HG02870 (cell line): ENCODE results near the gene BDP1.
"Not testable (repeated sequence)": the region's sequence is repeated elsewhere in the genome, so short reads cannot be mapped to it uniquely, and the experiment has no call there.

ENCODE experiments used
- ATAC-seq: cut with Tn5 transposase; IDR thresholded peaks from one replicate; pipeline ENCODE4 v1.9.1; 2021; ENCODE audit warnings: mild to moderate bottlenecking, moderate library complexity; ENCODE audit not compliant: unreplicated experiment

BDP1 gene

DNA sequence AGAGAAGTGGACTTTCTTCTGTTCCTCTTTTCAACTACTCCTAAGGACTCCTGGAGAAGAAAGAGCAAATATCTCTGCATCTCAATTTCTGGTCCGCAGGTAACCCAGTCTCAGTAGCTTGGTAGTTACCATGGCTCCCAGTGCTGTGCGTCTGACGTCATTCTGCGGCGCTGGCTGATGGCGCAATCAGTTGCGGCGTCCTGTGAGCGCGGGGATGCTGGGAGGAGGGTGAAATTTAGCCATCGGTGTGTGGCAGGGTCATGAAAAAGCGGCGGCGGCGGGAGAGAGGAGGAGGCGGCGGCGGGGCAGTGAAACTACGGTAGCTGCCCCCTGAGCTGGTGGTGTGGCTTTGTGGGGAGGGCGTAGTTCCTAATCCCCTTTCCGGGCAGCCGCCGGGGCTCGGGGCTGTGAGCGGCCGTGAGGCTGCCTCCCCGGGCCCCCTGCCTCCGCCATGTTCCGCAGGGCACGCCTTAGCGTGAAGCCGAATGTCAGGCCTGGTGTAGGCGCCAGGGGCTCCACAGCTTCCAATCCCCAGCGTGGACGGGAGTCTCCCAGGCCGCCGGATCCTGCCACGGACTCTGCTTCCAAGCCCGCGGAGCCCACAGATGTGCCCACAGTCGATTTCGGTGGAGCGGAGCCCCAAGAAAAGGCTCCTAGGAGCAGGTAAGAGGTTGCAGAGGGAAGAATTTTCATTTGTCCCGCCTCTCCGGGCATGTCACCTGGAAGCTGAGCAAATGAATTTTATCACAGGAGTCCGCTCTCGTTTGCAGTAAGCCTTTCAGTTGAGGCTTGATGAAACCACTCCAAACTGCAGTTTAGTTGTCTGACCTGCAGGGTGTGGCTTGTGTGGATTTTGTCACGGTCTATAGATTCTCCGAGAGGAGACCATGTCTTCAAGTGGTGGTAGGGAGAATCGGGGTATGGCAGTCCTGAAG is at the start of gene BDP1:
Gene BDP1 (plus strand): TSS at position 225 of the 935 bp plus-strand sequence. CDS start 227 bp downstream, at position 452.
- ATAC-seq = peak; percentile 90

GRCh38 chr5:71410088-71410487 is 45.4 kb upstream of the BDP1 start:
- not testable (repeated sequence) for ATAC-seq

GRCh38 chr5:71415626-71416025 is 39.8 kb upstream of the BDP1 start:
- not testable (repeated sequence) for ATAC-seq

DNA sequence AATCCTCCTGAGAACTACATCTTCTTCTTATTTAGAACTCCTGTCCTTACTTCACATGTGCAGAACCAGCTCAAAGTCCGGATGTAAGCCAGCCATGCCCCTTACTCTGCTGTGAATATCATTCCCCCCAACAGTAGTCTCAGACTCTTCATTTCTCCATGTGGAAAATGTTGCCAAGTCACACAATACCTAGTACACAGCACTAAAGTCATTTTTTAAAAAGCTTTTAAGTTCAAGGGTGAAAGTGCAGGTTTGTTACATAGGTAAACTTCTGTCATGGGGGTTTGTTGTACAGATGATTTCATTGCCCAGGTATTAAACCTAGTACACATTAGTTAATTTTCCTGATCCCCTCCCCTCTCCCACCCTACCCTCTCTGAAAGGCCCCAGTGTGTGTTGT is 37.4 kb upstream of the BDP1 start:
- ATAC-seq = not testable (repeated sequence)

DNA sequence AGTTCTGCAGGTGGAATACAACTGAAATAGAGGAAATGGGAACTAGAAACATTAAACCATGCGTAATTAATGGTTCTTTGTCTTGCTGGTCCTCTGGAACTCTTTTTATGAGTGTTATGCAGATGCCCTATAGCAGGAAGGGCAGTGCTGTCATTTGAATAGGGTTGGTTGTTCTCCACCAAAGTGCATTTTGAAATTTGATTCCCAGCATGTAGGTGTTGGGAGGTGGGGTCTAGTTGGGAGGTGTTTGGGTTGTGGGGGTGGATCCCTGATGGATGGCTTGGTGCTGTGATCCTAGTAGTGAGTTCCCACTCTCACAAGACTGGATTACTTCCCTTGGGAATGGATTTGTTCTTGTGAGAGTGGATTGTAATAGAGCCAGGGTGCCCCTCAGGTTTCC is 34.2 kb upstream of the BDP1 start:
- ATAC-seq = not testable (repeated sequence)

DNA sequence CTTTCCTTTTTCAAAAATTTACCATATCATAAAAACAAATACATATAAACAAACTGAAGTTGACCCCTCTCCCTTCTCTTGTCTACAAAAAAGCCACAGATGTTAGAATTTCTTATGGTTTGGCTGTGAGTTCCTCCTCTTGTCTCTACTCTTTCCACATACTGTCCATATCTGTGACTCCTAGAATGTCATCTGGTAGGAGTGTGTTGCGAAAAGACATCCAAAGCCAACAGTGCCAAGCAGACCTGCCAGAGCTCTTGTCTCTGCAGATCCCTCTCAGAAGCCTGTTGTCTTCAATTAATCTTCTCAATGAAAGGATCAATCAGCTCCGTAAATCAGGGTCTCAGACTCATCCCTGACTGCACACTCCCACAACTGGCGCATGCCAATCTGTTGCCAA is 31.6 kb upstream of the BDP1 start:
- not testable (repeated sequence) for ATAC-seq

DNA sequence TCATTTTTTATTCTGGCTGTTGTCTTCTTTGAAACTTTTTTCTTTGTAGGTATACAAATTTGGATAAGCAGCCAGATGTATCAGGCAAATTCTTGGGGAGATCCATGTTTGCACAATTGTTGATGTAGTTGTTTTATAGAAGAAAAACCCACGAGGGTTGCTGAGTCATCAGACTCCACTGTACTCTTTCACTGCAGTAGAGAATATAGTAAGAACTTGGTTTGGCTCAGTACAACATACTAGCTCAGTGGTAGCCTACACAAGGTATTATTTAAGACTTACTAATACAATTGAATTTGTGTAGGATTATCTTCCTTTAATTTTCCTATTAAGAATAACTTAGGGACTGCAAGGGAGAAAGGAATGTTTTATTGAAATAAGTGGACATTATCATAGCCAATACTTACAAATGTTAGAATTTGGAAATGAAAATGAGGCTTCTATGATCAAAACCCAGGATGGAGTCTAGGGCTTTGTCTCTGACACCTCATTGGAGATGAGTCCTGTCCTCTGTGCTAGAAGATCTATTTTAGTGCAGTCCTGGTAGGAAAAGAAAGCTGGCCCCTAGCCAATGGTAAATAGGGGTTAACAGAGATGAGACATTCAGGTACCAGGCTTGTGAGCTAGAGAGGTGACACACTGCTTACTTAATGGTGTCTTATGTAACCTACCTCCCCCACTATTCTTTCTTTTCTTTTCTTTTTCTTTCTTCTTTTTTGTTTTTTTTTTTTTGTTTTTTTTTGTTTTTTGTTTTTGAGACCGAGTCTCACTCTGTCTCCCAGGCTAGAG is 28.6 kb upstream of the BDP1 start:
- ATAC-seq = not testable (repeated sequence)

DNA sequence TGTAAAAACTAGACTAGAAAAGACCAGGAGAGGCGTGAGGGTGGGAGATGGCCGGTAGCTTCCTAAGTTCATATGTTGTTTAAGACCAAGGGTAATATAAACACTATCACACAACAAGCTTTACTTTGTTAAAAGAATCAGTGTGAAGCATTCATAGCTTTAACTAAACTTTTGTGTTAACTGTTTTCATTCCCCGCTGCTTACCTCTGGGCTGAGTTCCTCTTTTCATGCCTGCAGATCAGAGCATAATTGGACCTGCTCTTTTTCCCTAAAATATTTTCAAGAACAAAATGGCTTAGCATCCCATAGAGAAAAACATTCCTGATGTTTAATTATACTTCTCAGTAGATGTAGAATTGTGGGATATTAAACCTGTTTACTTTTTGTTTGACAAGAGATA is 23.0 kb upstream of the BDP1 start:
- ATAC-seq = not testable (repeated sequence)

GRCh38 chr5:71434825-71435224 is 20.6 kb upstream of the BDP1 start:
- ATAC-seq = not testable (repeated sequence)

DNA sequence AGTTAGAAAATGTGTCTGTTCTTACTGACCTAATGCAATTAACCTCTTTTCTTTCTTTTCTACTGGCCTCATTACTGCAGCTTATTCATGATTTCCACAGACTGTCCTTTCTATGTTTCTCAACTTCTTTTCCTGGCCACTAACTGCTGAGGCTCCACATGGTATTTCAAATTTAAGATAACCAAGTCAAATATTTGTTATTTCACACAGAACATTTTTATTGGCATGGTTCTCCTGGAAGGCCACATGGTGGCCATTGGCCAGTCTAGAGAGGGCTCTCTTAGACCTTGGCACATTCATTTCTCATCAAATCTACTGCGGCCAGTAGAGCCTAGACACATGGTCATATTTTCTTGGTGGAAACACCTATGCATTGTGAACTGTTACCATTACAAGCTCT is 13.9 kb upstream of the BDP1 start:
- not testable (repeated sequence) for ATAC-seq

GRCh38 chr5:71443891-71444290 is 11.6 kb upstream of the BDP1 start:
- not testable (repeated sequence) for ATAC-seq

GRCh38 chr5:71445015-71445414 is 10.4 kb upstream of the BDP1 start:
- ATAC-seq = not testable (repeated sequence)

GRCh38 chr5:71445523-71446152 is 9.8 kb upstream of the BDP1 start:
- not testable (repeated sequence) for ATAC-seq

- peak; percentile 21 for ATAC-seq
Observed at GRCh38 chr5:71446540-71447216, 8.8 kb upstream of the BDP1 start.

- peak; percentile 89 for ATAC-seq
Observed at GRCh38 chr5:71447218-71447808, 8.1 kb upstream of the BDP1 start.

GRCh38 chr5:71452876-71453275 is 2.6 kb upstream of the BDP1 start:
- no peak for ATAC-seq

GRCh38 chr5:71454913-71455312 is 538 bp upstream of the BDP1 start:
- no peak for ATAC-seq

- ATAC-seq = no peak
Observed at GRCh38 chr5:71456362-71456743, 902 bp downstream of the BDP1 start.

DNA sequence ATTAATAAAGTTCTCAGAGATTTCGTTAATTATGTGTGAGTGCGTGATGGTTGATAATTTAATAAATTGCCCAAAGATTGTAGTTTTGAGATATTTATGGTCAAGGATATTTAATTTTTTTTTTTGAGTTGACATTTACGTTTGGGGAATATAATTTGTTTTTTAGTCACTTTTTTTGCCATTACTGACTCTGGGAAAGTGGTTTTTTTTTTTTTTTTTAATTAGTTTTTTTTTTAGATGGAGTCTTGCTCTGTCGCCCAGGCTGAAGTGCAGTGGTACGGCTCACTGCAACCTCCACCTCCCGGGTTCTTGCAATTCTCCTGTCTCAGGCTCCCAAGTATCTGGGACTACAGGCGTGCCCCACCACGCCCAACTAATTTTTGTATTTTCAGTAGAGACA is 1.7 kb downstream of the BDP1 start:
- ATAC-seq = no peak

GRCh38 chr5:71460693-71461092 is 5.2 kb downstream of the BDP1 start:
- ATAC-seq = no peak
